Muscle of leg (tissue), 16 donors: ENCODE measurements around the gene NIN. TPM values are rescaled to one million over a fixed set of nuclear protein-coding genes. Genes with fewer than 3 reads are reported as not detected.

Experiments used
- DNase-seq: peaks from one replicate; pipeline ENCODE4 v3.0.0; 2013
- H3K27ac ChIP-seq: one replicate; pipeline ENCODE4 v1.5.1; 2013; ENCODE audit warnings: mild to moderate bottlenecking, low read length, control low read depth
- H3K27me3 ChIP-seq: one replicate; pipeline ENCODE4 v1.6.1; 2013; ENCODE audit warnings: low read length; ENCODE audit not compliant: control insufficient read depth, insufficient read depth
- H3K36me3 ChIP-seq: one replicate; pipeline ENCODE4 v1.6.1; 2013; ENCODE audit warnings: low read length; ENCODE audit not compliant: control insufficient read depth, insufficient read depth
- H3K4me1 ChIP-seq: one replicate; pipeline ENCODE4 v1.6.1; 2013; ENCODE audit warnings: low read length; ENCODE audit not compliant: control insufficient read depth, insufficient read depth
- H3K4me3 ChIP-seq: one replicate; pipeline ENCODE4 v1.5.1; 2013; ENCODE audit warnings: low read length, control low read depth
- H3K9me3 ChIP-seq: replicated peaks from 2 replicates; pipeline ENCODE4 v1.6.1; 2013; ENCODE audit warnings: low read depth, low read length; ENCODE audit not compliant: control insufficient read depth
- WGBS: methylation state at CpG from one replicate; pipeline ENCODE4 v1.1.5; 2013; ENCODE audit warnings: missing lambda C conversion rate; ENCODE audit not compliant: insufficient coverage; 5-methylcytosine and 5-hydroxymethylcytosine counted together
- long read RNA-seq, 11 donors: transcript quantifications; one replicate each; lab custom pipeline, GENCODE V29; 2026
- polyA plus RNA-seq, 8 donors: library from polyadenylated mRNA; unstranded; fragments of 120-200 nt; gene quantifications; one replicate each; pipeline versions ENCODE4 v1.2.1 to v1.2.3, GENCODE V29; 2013; ENCODE audit warnings: inconsistent platforms in 1 of 8, low replicate concordance in 1 of 8; ENCODE audit not compliant: insufficient read length in 8 of 8, insufficient read depth in 1 of 8
- total RNA-seq: library from RNA; stranded (reverse); fragments of 120-200 nt; gene quantifications from one replicate; pipeline ENCODE4 v1.2.4, GENCODE V29; 2013

The NIN gene
- total RNA-seq: 38.7 TPM
- polyA plus RNA-seq: 10 to 100 TPM; 21.3 to 46.8 (median 39.7) TPM
- long read RNA-seq, donor 1: 0 reads
- long read RNA-seq, donor 2: 0 reads
- long read RNA-seq, donor 3, partial matches to known transcripts: 5 of 5 reads
- long read RNA-seq, donor 3, other reads (novel, unspliced or antisense): 0 of 5 reads
- long read RNA-seq, donor 4, partial matches to known transcripts: 0 of 1 reads
- long read RNA-seq, donor 4, other reads (novel, unspliced or antisense): 0 of 1 reads
- long read RNA-seq, donor 5, full-length matches to known transcripts: 4 of 33 reads
- long read RNA-seq, donor 5, partial matches to known transcripts: 29 of 33 reads
- long read RNA-seq, donor 5, other reads (novel, unspliced or antisense): 0 of 33 reads
- long read RNA-seq, donor 6, full-length matches to known transcripts: 1 of 6 reads
- long read RNA-seq, donor 6, partial matches to known transcripts: 5 of 6 reads
- long read RNA-seq, donor 6, other reads (novel, unspliced or antisense): 0 of 6 reads
- long read RNA-seq, donor 7, partial matches to known transcripts: 5 of 7 reads
- long read RNA-seq, donor 7, other reads (novel, unspliced or antisense): 0 of 7 reads
- long read RNA-seq, donor 8, partial matches to known transcripts: 0 of 2 reads
- long read RNA-seq, donor 8, other reads (novel, unspliced or antisense): 0 of 2 reads
- long read RNA-seq, donor 9, partial matches to known transcripts: 5 of 5 reads
- long read RNA-seq, donor 9, other reads (novel, unspliced or antisense): 0 of 5 reads
- long read RNA-seq, donor 10, partial matches to known transcripts: 0 of 3 reads
- long read RNA-seq, donor 10, other reads (novel, unspliced or antisense): 0 of 3 reads
- long read RNA-seq, donor 11: 0 reads

- Histone ChIP-seq H3K4me3 (peak within 1 kb of the TSS; percentile 84), H3K27me3 (peaks cover 2% of the 10 kb centered on the region), H3K4me1 (peaks cover 25% of the 10 kb centered on the region), H3K36me3 (peaks cover 10% of the 10 kb centered on the region), H3K27ac (peak within 1 kb of the TSS; percentile 87), H3K9me3 (no peaks in the 10 kb centered on the region)
- peak; percentile 94 for DNase-seq
- under 1% methylated on average over 80 of the region's 97 CpGs for WGBS
Observed at GRCh38 chr14:50830932-50831725, at the start of gene NIN. Gene NIN (minus strand): TSS chr14:50831162. CDS start chr14:50822056, 9,106 bp downstream.

- peaks cover 45% of the 10 kb centered on the region for H3K27me3 ChIP-seq
- DNase-seq: no peak
- no peaks in the 10 kb centered on the region for H3K36me3 ChIP-seq
- H3K4me3 ChIP-seq: no peak overlapping the region
- no peaks in the 10 kb centered on the region for H3K9me3 ChIP-seq
- H3K27ac ChIP-seq: no peak overlapping the region
- 11% methylated on average over 3 of the region's 7 CpGs for WGBS
- H3K4me1 ChIP-seq: no peaks in the 10 kb centered on the region
Observed at GRCh38 chr14:50875359-50876070, 44.6 kb upstream of the NIN start.

GRCh38 chr14:50874757-50875156, 43.8 kb upstream of the NIN start:
- Histone ChIP-seq H3K9me3 (no peaks in the 10 kb centered on the region), H3K36me3 (no peaks in the 10 kb centered on the region), H3K4me1 (no peaks in the 10 kb centered on the region), H3K4me3 (no peak overlapping the region), H3K27me3 (peaks cover 49% of the 10 kb centered on the region), H3K27ac (no peak overlapping the region)
- WGBS: no CpG with 5 or more reads among the region's 2 CpGs
- peak; percentile 15 for DNase-seq

GRCh38 chr14:50871914-50872732, 41.2 kb upstream of the NIN start, which contains the start of gene ABHD12B:
Gene ABHD12B (plus strand): TSS chr14:50872053. CDS start chr14:50872175, 122 bp downstream.
- WGBS: 4% methylated on average over 62 of the region's 63 CpGs
- H3K27ac ChIP-seq: no peak within 1 kb of the TSS
- no peaks in the 10 kb centered on the region for H3K36me3 ChIP-seq
- no peak within 1 kb of the TSS for H3K4me3 ChIP-seq
- H3K4me1 ChIP-seq: no peaks in the 10 kb centered on the region
- peaks cover 45% of the 10 kb centered on the region for H3K27me3 ChIP-seq
- no peaks in the 10 kb centered on the region for H3K9me3 ChIP-seq
- DNase-seq: peak; percentile 11

- no peak overlapping the region for H3K27ac ChIP-seq
- no peaks in the 10 kb centered on the region for H3K4me1 ChIP-seq
- H3K36me3 ChIP-seq: no peaks in the 10 kb centered on the region
- H3K4me3 ChIP-seq: no peak overlapping the region
- H3K9me3 ChIP-seq: no peaks in the 10 kb centered on the region
- WGBS: 80% methylated on average over 5 of the region's 5 CpGs
- peaks cover 43% of the 10 kb centered on the region for H3K27me3 ChIP-seq
- no peak for DNase-seq
Observed at GRCh38 chr14:50871228-50871627, 40.3 kb upstream of the NIN start.

- 49% methylated on average over 7 of the region's 11 CpGs for whole genome bisulfite sequencing
- Histone ChIP-seq H3K4me1 (no peaks in the 10 kb centered on the region), H3K27me3 (peaks cover 4% of the 10 kb centered on the region), H3K9me3 (no peaks in the 10 kb centered on the region), H3K4me3 (no peak overlapping the region), H3K36me3 (no peaks in the 10 kb centered on the region), H3K27ac (no peak overlapping the region)
- DNase-seq: no peak
Observed at GRCh38 chr14:50865391-50866076, 34.6 kb upstream of the NIN start.

GRCh38 chr14:50864946-50865345, 34.0 kb upstream of the NIN start:
- Histone ChIP-seq H3K4me3 (no peak overlapping the region), H3K27ac (no peak overlapping the region), H3K27me3 (no peaks in the 10 kb centered on the region), H3K9me3 (no peaks in the 10 kb centered on the region), H3K36me3 (no peaks in the 10 kb centered on the region), H3K4me1 (peaks cover 3% of the 10 kb centered on the region)
- DNase-seq: no peak
- WGBS: no CpG with 5 or more reads among the region's 5 CpGs

GRCh38 chr14:50864237-50864636, 33.3 kb upstream of the NIN start:
- Histone ChIP-seq H3K36me3 (no peaks in the 10 kb centered on the region), H3K27me3 (no peaks in the 10 kb centered on the region)

More at GRCh38 chr14:50864237-50864636, 33.3 kb upstream of the NIN start:
- H3K27ac ChIP-seq: no peak overlapping the region
- H3K4me1 ChIP-seq: peaks cover 10% of the 10 kb centered on the region
- H3K9me3 ChIP-seq: no peaks in the 10 kb centered on the region
- no peak for DNase-seq
- no peak overlapping the region for H3K4me3 ChIP-seq
